NCI-H460 (cell line): ENCODE data around the gene CDC14A. TPM values are rescaled to one million over a fixed set of nuclear protein-coding genes. Genes with fewer than 3 reads are reported as not detected.

Experiments
- DNase-seq: peaks from one replicate; pipeline ENCODE4 v3.0.0-alpha.2; 2016; ENCODE audit warnings: low read depth; ENCODE audit errors: extremely low read depth
- total RNA-seq: library from RNA; depleted of rRNA; stranded (reverse); fragments of >200 nt; shearing (Covaris generic); gene quantifications from 2 replicates; pipeline ENCODE4 v1.2.3, GENCODE V29; 2014

The CDC14A gene
- total RNA-seq, 1 experiment from 2014 or later, result 4.6 TPM

DNA sequence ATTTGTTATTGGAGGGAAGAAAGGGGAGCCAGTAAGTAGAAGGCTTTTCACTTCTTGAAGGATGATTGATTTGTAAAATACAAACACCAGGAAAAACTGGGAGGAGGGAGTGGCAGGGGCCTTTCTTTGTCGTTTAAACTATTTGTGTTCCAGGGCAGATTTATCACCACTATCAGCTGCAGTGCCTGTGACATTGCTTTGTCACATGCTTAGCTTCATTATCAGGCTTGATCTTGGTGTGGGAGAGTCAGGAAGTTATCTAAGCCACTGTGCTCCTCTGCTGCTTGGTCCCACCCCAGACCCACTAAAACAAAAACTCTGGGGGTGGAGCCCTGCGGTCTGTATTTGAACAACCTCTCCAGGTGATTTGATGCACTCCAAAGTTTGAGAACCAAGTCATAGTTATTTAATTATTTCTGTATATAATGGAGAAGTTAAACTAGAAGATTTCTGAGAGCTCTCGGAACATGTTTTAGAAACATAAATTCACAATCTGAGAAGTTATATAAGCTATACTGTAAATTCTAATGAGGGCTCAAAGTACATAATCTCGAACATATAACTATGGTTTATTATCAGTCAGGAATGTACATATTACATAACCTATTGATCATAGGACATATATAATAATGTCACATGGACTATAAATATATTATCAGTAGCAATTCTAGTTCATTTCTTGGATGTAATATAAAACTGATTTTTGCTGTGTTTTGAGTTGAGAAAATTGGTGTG lies 87.9 kb downstream of the CDC14A start:
- DNase-seq, result no peak

DNA sequence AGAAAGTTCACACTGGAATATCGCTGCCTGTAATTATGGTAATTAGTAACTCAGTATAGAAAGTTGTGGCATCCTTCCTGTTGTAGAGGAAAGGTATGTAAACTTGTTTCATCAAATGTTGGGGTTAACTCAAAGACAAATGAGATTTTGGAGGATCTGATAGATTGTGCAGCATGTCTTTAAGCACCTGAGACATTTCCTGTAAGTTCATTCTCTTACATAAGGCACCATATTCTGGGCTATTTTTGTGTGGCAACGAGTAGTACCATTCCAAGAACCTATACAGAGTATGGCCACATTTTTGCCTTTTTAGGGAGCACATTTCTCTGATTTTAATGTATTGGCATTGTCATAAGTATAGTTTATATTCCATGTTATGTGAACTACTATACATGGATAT lies 88.8 kb downstream of the CDC14A start:
- DNase-seq, result no peak

DNA sequence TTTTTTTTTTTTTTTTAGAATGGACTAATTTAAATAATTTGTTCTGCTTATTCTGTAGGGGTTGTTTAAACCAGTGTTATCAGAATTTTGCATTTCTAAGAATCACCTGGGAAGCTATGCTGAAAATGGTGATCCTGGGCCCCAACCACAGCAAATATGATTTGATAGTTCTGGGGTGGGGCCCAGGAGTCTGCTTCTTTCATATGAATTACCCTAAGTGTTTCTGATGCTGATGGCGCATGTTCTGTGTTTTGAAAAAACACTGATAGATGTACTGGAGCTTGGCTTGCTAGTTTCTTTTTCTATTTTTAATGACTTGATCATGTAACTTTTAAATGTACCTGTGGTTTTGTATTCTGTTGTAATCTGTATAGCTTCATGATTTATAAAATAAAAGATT lies 89.3 kb downstream of the CDC14A start:
- no peak for DNase-seq

DNA sequence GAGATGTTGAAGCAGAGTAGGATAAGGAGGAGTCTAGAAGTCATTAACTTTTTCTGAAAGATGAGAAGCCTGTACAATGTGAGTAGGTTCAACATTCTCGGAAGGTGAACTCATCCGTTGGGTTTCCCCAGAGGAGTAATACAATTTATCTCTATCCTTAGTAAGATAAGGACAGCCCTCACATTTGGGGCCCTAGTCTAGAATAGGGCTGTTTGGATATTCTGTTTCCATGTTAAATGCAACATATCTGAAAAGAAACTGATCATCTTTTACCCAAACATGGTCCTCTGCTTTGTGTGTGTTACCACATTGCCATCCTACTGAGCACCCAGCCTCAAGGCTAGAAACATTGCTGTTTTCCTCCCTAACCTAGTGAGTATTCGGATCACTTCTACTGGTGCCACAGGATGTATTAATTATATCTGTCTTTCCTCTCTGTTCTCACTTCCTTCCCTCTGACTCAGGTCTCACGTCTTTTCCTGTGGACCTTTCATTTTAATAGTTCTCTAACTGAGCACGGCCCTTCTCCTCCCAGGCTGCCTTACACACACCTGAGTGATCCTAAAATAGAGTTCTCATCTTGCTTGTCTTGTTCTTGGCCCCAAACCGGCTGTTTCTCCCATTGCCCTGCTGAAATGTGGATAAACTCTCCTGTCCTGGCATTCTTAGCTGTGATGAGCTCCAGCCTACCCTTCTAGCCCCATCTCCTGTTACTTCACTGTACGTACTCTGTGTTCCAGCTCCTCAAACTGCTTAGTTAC lies 91.7 kb downstream of the CDC14A start:
- DNase-seq, result no peak

DNA sequence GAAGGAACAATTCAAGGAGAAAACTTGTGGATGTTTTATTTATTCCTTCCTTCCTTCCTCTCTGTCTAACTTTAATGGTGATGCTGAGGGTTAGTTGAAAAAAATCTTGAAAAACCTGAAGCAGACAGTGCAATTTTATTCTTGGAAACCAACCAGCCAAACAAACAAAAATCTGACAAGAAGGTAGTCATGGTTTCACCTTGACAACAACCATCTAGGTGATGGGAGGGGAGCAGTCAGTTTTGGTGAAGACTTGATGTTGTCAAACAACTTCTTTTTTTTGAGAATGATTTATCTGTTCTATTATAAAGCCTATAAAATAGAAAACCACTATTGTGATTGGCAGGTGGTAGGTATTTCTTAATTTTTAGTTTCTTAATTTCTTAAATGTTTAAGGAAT lies 93.3 kb downstream of the CDC14A start:
- DNase-seq, result no peak

GRCh38 chr1:100448366-100448765 lies 96.1 kb downstream of the CDC14A start:
- no peak for DNase-seq

GRCh38 chr1:100449477-100449876 lies 97.2 kb downstream of the CDC14A start:
- DNase-seq, result no peak

DNA sequence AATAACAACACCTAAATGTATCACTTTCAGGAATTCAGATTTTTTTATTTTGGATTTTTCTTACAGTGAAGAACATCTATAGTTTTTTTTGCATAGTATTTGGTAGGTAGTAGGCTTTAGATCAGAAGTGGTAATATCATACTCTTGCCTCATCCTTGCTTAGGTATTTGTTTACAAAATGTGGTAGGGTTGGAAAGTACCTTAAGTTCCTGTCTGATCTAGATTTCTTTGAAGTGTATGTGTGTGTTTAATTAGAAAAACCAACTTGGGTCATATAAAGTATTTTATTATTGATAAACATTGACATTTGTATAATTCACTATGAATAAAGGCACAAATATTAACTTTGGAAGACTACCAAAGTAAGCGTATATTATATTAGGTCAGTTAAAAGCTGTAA lies 100.3 kb downstream of the CDC14A start:
- DNase-seq, result no peak

DNA sequence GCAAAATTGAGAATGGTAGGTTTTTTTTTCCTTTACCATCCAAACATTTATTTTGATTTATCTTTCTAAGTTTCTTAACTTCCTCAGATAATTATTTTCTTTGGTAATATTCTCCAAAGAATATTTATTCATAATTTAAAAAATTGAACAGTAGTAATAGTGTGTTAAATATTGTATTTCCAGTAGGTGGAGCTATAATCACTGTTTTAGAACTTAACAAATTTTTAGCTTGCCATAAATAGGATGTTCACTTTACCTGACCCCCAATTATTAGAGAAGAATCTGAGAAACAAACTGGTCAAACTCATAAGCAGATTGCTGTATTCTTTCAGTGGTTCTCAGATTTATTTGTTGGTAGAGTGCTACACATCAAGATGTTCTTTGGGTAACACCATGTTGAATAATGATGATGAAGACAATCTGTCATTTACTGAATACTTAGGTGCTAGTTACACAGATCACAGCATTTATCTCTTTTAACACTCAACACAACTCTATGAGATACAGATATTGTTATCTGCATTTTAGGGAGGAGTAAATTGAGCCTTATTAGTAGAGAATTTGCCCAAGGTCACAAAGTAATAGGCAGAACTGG lies 103.3 kb downstream of the CDC14A start:
- no peak for DNase-seq

GRCh38 chr1:100456880-100457279 lies 104.6 kb downstream of the CDC14A start:
- DNase-seq, result no peak

DNA sequence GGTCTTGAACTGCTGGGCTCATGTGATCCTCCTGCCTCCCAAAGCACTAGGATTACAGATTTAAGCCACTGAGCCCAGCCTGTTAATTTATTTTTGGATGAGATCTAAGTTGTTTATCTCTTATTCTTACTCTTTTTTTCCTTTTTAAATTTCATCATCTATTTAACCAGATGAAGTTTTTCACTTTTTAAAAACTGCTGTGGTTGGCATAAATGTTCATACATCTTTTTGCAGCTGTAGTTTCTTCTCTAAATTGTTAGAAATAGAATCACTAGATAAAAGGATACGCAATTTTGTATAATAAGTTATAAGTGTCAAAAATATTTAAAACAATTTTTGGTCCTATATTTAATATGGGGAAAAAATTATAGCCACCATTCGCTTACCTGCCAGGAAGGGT lies 105.4 kb downstream of the CDC14A start:
- no peak for DNase-seq

DNA sequence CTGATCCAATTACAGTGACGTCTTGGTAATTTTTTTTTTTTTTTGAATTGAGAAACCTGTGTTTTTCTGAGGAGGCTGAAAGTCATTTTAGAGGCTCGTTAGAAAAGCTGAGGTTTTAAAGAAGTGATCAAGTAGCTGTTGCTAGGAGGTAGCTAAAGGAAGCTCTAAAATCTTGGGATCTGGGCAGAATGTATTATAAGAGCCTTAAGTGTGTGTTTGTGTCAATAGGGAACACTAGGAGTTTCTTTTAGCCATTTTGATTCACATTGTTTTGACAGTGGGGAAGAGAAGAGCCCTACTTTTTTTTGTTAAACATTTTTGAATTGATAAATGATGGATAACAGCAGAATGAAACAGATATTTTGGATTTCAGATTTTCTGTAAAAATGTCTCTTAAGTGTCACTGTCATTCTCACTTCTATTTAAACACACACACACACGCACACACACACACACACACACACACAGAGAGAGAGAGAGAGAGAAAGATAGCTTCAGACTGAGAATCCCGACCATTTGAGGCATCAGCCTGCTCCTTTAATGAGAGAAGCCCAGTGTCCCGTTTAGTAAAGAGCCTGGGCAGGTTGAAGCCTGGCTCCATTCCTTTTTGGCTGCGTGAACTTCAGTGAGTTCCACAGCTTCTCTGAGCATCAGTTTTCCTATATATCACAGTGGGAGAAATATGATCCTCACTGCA lies 106.5 kb downstream of the CDC14A start:
- no peak for DNase-seq

DNA sequence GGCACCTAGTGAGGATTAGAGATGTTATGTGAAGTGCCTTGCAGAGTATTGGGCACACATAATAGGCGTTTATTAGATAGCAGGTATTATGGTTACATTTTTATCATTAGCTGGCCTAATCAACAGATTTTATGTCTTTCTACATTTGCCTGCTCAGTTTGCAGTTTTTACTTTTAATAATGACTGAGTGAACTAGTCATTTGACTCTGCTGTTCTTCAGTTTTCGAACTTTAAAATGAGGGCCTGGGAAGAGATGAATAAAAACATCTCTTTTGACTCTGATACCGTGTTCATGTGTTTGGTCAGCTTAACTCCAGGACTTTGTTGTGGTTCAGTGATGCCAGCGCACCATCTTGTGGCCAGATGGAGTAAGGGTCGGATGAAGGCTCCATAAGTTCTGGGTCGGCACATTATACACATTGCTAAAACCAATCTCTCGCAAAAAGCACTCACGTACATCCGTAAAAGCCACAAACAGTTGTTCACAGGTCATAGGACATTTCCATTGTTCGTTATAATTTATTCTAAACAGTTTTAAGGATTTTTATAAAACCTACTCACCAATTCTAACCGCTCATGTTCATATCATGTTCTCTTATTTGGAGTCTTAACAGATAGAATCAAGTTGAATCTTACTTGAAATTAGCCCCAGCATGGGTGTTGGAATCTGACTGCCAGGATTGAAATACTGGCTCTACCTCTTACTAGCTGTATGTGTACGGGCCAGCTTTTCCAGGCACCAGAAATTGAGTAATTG lies 107.2 kb downstream of the CDC14A start:
- peak; percentile 65 for DNase-seq

DNA sequence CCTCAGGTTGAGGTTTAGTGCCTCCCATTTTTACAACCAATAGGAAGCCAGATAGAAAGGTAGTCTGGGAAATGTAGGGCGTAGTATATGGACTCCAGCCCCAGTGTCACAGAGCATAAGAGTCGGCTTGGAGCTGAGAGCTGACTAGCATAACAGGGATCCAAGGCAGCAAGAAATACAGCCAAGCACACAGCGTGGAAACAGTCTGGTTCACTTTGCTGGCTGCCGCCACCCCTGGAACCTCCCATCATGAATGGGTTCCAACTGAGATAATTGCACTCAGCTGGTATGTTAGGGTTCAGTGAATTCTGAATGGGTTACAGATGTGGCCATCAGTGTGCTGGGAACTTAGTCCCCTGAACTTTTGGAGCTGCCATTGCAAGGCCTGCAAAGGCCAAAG lies 108.9 kb downstream of the CDC14A start:
- no peak for DNase-seq

- no peak for DNase-seq
Observed at GRCh38 chr1:100462326-100463025, 110.2 kb downstream of the CDC14A start.

GRCh38 chr1:100463791-100464424 lies 111.6 kb downstream of the CDC14A start:
- peak; percentile 36 for DNase-seq

- no peak for DNase-seq
Observed at GRCh38 chr1:100469578-100469977, 117.3 kb downstream of the CDC14A start.

DNA sequence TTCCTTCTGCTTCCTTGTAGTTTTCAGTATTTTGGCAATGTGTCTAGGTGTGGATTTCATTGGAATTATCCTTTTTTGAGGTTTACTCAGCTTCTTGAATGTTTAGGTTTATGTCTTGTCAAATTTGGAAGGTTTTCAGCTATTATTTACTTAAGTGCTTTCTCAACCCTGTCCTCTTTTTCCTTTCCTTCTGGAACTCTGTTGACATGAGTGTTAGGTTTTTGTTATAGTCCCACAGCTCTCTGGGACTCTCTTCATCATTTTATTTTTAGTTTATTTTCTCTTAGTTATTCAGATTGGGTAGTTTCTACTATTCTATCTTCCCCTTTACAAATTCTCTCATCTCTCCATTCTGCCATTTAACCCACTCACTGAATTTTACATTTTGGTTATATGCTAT lies 122.5 kb downstream of the CDC14A start:
- DNase-seq, result no peak

DNA sequence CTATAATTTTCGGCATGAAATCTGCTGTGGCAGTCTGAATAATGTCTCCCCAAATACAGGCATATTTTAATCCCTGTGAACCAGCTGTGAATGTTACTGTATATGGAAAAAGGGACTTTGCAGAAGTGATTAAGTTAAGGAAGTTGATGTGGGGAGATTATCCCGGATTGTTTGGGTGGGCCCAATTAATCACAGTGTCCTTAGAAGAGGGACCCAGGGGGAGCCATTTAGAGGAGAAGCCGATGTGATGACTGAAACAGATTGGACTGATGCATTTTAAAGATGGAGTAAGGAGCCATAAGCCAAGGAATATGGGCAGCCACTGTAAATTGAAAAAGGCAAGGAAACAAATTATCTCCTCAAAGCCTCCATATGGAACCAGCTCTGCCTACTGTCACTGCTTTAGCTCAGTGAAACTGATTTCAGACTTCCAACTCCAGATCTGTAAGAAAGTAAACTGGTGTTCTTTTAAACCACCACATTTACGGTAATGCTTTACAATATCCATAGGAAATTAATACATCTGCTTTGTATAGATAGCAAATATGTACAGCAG lies 124.5 kb downstream of the CDC14A start:
- no peak for DNase-seq
